GM13976 (cell line): ENCODE results near the gene ELF2.

Experiments used
- DNase-seq: peaks from one replicate; pipeline ENCODE4 v3.0.0; 2012; ENCODE audit warnings: low spot score
- CTCF ChIP-seq: IDR thresholded peaks from 2 replicates; pipeline ENCODE4 v1.5.1; 2012; ENCODE audit warnings: borderline replicate concordance, mild to moderate bottlenecking; ENCODE audit not compliant: insufficient read depth; ENCODE audit errors: extremely low read depth, missing control alignments, control extremely low read depth
- in situ Hi-C: fragments of 300-500 bp; cut with MboI; formaldehyde crosslinking; loops from one replicate; pipeline ENCODE4 v1.12.0; 2022; ENCODE audit warnings: low sequenced_read_pairs, mixed read lengths, inconsistent platforms; ENCODE audit not compliant: unreplicated experiment

Gene ELF2

GRCh38 chr4:139188648-139189416 lies 11.8 kb upstream of the ELF2 start:
- in situ Hi-C loops: no loop called here
- no peak for DNase-seq
- TF ChIP-seq CTCF: no peak

- no peak for TF ChIP-seq CTCF
- in situ Hi-C loops: no loop called here
- DNase-seq: peak; percentile 39
Measured at GRCh38 chr4:139184129-139184528, 7.1 kb upstream of the ELF2 start.

- in situ Hi-C loops: no loop called here
- peak; percentile 90 for DNase-seq
- TF ChIP-seq CTCF: no peak
Measured at GRCh38 chr4:139177869-139178619, 1.0 kb upstream of the ELF2 start.

GRCh38 chr4:139176302-139177048 lies 543 bp downstream of the ELF2 start:
- peak; percentile 74 for DNase-seq
- no peak for TF ChIP-seq CTCF
- in situ Hi-C loops: no loop called here

- no peak for TF ChIP-seq CTCF
- peak; percentile 25 for DNase-seq
- in situ Hi-C loops: no loop called here
Measured at GRCh38 chr4:139175646-139176301, 1.2 kb downstream of the ELF2 start.
